Subcutaneous adipose tissue (tissue), 4 donors: ENCODE results near the gene GGT1. TPM values are rescaled to one million over a fixed set of nuclear protein-coding genes. Genes with fewer than 3 reads are reported as not detected.
"Not testable (repeated sequence)": the region's sequence is repeated elsewhere in the genome, so short reads cannot be mapped to it uniquely, and the experiment has no call there.

ENCODE experiments used
- CTCF ChIP-seq: fragments of 450-650 bp; IDR thresholded peaks from one replicate; pipeline ENCODE4 v1.5.1; 2016; ENCODE audit warnings: low read depth, mild to moderate bottlenecking, control low read depth, antibody characterized with exemption, moderate library complexity
- total RNA-seq, 4 donors: library from RNA; depleted of rRNA; stranded (reverse); fragments of >200 nt; gene quantifications; one replicate each; pipeline ENCODE4 v1.1.0, GENCODE V29; 2016

Gene GGT1
- total RNA-seq, result 1 to 10 TPM in 3 of 4 donors, under 1 TPM in 1; 0.98 to 9.6 (median 3.7) TPM

GRCh38 chr22:24602847-24603769 lies at the start of gene GGT1:
GGT1 (plus strand) TSS chr22:24603193; CDS start chr22:24611082, 7,889 bp downstream.
- TF ChIP-seq CTCF, result not testable (repeated sequence)

GRCh38 chr22:24553597-24554312 lies 49.2 kb upstream of the GGT1 start:
- no peak for TF ChIP-seq CTCF

- TF ChIP-seq CTCF, result no peak
Observed at GRCh38 chr22:24554313-24555164, 48.5 kb upstream of the GGT1 start, which contains the start of gene GUCD1. GUCD1 (minus strand) TSS chr22:24555138; CDS start chr22:24554991, 147 bp downstream.

GRCh38 chr22:24555165-24556039 lies 47.6 kb upstream of the GGT1 start, which contains the start of gene SNRPD3:
SNRPD3 (plus strand) TSS chr22:24555999; CDS start chr22:24557675, 1,676 bp downstream.
- no peak for TF ChIP-seq CTCF

GRCh38 chr22:24559471-24559870 lies 43.5 kb upstream of the GGT1 start:
- TF ChIP-seq CTCF, result no peak

- TF ChIP-seq CTCF, result no peak
Observed at GRCh38 chr22:24563246-24563645, 39.7 kb upstream of the GGT1 start.
